ENCODE data around the gene SWSAP1. TPM values are rescaled to one million over a fixed set of nuclear protein-coding genes. Genes with fewer than 3 reads are reported as not detected.

The SWSAP1 gene
- total RNA-seq, 1 experiment from 2014 or later = 2.5 TPM

DNA sequence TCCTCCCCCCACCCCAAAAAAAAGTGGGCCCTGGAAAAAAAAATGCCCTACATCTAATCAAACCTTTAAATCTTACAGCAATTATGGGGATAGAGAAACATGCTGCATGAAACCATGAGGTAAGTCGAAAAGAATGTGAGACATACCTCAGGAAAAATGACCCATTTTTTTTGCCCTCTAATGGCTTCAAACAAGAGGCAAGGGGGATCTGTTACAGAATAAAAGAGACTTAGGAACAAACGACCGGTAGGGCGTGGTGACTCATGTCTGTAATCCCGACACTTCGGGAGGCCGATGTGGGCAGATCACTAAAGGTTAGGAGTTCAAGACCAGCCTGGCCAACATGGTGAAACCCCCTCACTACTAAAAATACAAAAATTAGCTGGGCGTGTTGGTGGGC, 36.2 kb downstream of the SWSAP1 start (continued):
- TF ChIP-seq, protein P1, sequence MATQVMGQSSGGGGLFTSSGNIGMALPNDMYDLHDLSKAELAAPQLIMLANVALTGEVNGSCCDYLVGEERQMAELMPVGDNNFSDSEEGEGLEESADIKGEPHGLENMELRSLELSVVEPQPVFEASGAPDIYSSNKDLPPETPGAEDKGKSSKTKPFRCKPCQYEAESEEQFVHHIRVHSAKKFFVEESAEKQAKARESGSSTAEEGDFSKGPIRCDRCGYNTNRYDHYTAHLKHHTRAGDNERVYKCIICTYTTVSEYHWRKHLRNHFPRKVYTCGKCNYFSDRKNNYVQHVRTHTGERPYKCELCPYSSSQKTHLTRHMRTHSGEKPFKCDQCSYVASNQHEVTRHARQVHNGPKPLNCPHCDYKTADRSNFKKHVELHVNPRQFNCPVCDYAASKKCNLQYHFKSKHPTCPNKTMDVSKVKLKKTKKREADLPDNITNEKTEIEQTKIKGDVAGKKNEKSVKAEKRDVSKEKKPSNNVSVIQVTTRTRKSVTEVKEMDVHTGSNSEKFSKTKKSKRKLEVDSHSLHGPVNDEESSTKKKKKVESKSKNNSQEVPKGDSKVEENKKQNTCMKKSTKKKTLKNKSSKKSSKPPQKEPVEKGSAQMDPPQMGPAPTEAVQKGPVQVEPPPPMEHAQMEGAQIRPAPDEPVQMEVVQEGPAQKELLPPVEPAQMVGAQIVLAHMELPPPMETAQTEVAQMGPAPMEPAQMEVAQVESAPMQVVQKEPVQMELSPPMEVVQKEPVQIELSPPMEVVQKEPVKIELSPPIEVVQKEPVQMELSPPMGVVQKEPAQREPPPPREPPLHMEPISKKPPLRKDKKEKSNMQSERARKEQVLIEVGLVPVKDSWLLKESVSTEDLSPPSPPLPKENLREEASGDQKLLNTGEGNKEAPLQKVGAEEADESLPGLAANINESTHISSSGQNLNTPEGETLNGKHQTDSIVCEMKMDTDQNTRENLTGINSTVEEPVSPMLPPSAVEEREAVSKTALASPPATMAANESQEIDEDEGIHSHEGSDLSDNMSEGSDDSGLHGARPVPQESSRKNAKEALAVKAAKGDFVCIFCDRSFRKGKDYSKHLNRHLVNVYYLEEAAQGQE (IDR thresholded peaks at IDR 0.05; ENCODE audit: low read depth) = no peak
- no peak for TF ChIP-seq JUND (IDR thresholded peaks at IDR 0.05)
- no peak for TF ChIP-seq SIN3A (IDR thresholded peaks at IDR 0.05; ENCODE audit: low read depth)
- TF ChIP-seq YY1 (IDR thresholded peaks at IDR 0.05; ENCODE audit: extremely low read depth, insufficient replicate concordance, low read depth, low read length) = no peak

DNA sequence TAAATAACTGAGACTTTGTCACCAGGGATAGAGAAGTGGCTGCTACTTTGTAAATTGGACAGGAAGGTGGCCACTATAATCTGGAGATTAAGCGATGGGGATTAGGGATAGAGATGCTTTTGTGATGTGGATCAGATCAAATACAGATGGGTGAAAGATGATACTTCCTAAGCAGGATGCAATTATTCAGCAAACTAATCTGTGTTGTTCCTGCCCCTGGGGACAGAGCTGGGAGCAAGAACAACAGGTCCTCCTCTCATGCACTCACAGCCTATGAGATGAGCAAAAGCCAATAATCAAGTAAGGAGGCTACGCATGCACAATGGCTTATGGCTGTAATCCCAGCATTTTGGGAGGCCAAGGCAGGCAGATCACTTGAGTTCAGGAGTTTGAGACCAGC, 40.1 kb downstream of the SWSAP1 start:
- Histone ChIP-seq H3K27ac (ENCODE audit: low read depth, low read length) (no peak overlapping the region), H3K27me3 (ENCODE audit: insufficient read depth, low read length) (no peaks in the 10 kb centered on the region), H3K4me3 (replicated peaks in 1 of 2; ENCODE audit: low read depth in 1 of 2, low read length in 2 of 2) (no peak overlapping the region), H3K9me2 (ENCODE audit: insufficient read depth) (no peaks in the 10 kb centered on the region), H3K9ac (ENCODE audit: low read length) (no peak overlapping the region), H3K79me2 (ENCODE audit: insufficient read depth, low read length) (no peaks in the 10 kb centered on the region; the same call in 1 of the 2 replicates), H3K9me3 (ENCODE audit: control insufficient read depth in 1 of 2, insufficient read depth in 1 of 2, low read depth in 1 of 2, low read length in 2 of 2) (no peaks in the 10 kb centered on the region), H3K36me3 (ENCODE audit: control insufficient read depth in 1 of 2, insufficient read depth in 2 of 2, low read length in 2 of 2) (peaks cover 4 to 9% of the 10 kb centered on the region in 2 experiments; a peak in 3 of 4 replicates), H4K20me1 (ENCODE audit: insufficient read depth) (no peaks in the 10 kb centered on the region), H2AFZ (ENCODE audit: low read depth, low read length, poor library complexity, severe bottlenecking) (no peak overlapping the region), H3K4me2 (ENCODE audit: low read length) (no peak overlapping the region), H3K4me1 (ENCODE audit: control insufficient read depth in 1 of 2, insufficient read depth in 2 of 2, low read length in 2 of 2) (peaks cover 7 to 18% of the 10 kb centered on the region in 2 experiments)
- CTCF ChIA-PET = interaction anchor here (1.7 kb wide), 1 partner anchor 33 kb away, joined by 5 read pairs; no protein-coding TSS in a partner anchor
- BruUV-seq (replicated peaks) = no TSS peak
- no peak for ATAC-seq
- RAD21 ChIA-PET (ENCODE audit: low non-redundant PET in 1 of 2, low total read pairs in 2 of 2, uncharacterized antibody in 2 of 2, unreplicated experiment in 2 of 2) = no interaction called here
- no peak for TF ChIP-seq YY1 (IDR thresholded peaks at IDR 0.05; ENCODE audit: extremely low read depth, insufficient replicate concordance, low read depth, low read length)
- TF ChIP-seq, protein P1 (IDR thresholded peaks at IDR 0.05; ENCODE audit: low read depth) = no peak
- no peak for TF ChIP-seq EZH2 (IDR thresholded peaks at IDR 0.05)
- no peak for TF ChIP-seq ELF1 (IDR thresholded peaks at IDR 0.05; ENCODE audit: borderline replicate concordance, low read depth)
- TF ChIP-seq TCF7L2 (IDR thresholded peaks at IDR 0.05; ENCODE audit: borderline replicate concordance, extremely low read depth, insufficient read depth, insufficient read length) = no peak
- TF ChIP-seq ZFX (IDR thresholded peaks at IDR 0.05) = no peak
- TF ChIP-seq EZH2phosphoT487 (IDR thresholded peaks at IDR 0.05; ENCODE audit: borderline replicate concordance) = no peak
- TF ChIP-seq, protein P2, sequence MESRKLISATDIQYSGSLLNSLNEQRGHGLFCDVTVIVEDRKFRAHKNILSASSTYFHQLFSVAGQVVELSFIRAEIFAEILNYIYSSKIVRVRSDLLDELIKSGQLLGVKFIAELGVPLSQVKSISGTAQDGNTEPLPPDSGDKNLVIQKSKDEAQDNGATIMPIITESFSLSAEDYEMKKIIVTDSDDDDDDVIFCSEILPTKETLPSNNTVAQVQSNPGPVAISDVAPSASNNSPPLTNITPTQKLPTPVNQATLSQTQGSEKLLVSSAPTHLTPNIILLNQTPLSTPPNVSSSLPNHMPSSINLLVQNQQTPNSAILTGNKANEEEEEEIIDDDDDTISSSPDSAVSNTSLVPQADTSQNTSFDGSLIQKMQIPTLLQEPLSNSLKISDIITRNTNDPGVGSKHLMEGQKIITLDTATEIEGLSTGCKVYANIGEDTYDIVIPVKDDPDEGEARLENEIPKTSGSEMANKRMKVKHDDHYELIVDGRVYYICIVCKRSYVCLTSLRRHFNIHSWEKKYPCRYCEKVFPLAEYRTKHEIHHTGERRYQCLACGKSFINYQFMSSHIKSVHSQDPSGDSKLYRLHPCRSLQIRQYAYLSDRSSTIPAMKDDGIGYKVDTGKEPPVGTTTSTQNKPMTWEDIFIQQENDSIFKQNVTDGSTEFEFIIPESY (IDR thresholded peaks at IDR 0.05; ENCODE audit: extremely low read depth, insufficient replicate concordance, low read length) = no peak
- POLR2A ChIA-PET = no interaction called here
- no peak for DNase-seq (ENCODE audit: low read depth, low spot score)
- intact Hi-C loops (cut with micrococcal nuclease) = no loop called here
